OCI-LY3 (cell line): ENCODE results near the gene OR5T1.

Experiments
- H2AFZ ChIP-seq: fragments of 200-600, 300-600 bp; shearing (Covaris generic); 2 replicates; pipeline ENCODE4 v1.6.0; 2014; ENCODE audit warnings: antibody characterized with exemption, low read depth, low read length
- H3K27ac ChIP-seq: fragments of 200-600, 300-600 bp; sonication (generic); 2 replicates; pipeline ENCODE4 v1.5.1; 2014; ENCODE audit warnings: mild to moderate bottlenecking, low read length, moderate library complexity, mixed read lengths
- H3K27me3 ChIP-seq: fragments of 200-600, 300-600 bp; sonication (generic); 2 replicates; pipeline ENCODE4 v1.6.1; 2014; ENCODE audit warnings: low read depth, low read length, mixed read lengths
- H3K36me3 ChIP-seq: fragments of 200-600, 300-600 bp; sonication (generic); replicated peaks from 2 replicates; pipeline ENCODE3; 2014; ENCODE audit warnings: low read depth, low read length, mixed read lengths
- H3K4me1 ChIP-seq: fragments of 300-600, 200-600 bp; sonication (generic); 2 replicates; pipeline ENCODE4 v1.6.1; 2014; ENCODE audit warnings: low read length, mixed read lengths
- H3K4me2 ChIP-seq: fragments of 200-600, 300-600 bp; sonication (generic); 2 replicates; pipeline ENCODE4 v1.6.1; 2014; ENCODE audit warnings: low read length, mixed read lengths
- H3K4me3 ChIP-seq: fragments of 300-600, 200-600 bp; sonication (generic); 2 replicates; pipeline ENCODE4 v1.5.1; 2014; ENCODE audit warnings: antibody characterized with exemption, mild to moderate bottlenecking, low read length, moderate library complexity
- H3K79me2 ChIP-seq: fragments of 300-600, 200-600 bp; shearing (Covaris generic); 2 replicates; pipeline ENCODE4 v1.6.1; 2014; ENCODE audit warnings: mild to moderate bottlenecking, low read length, mixed read lengths
- H3K9ac ChIP-seq: fragments of 300-600, 200-600 bp; shearing (Covaris generic); 2 replicates; pipeline ENCODE4 v1.6.0; 2014; ENCODE audit warnings: mild to moderate bottlenecking, low read length, moderate library complexity
- H3K9me3 ChIP-seq: fragments of 200-600, 300-600 bp; shearing (Covaris generic); 2 replicates; pipeline ENCODE4 v1.6.1; 2014; ENCODE audit warnings: low read length, mixed read lengths; ENCODE audit not compliant: insufficient read depth
- H4K20me1 ChIP-seq: fragments of 200-600, 300-600 bp; sonication (generic); 2 replicates; pipeline ENCODE4 v1.6.1; 2016; ENCODE audit warnings: low read length, mixed read lengths; ENCODE audit not compliant: insufficient read depth
- CTCF ChIP-seq: fragments of 200-600, 300-600 bp; sonication (generic); IDR thresholded peaks from 2 replicates; pipeline ENCODE4 v1.5.1; 2014; ENCODE audit warnings: antibody characterized with exemption, low read length, low read depth
- EZH2phosphoT487 ChIP-seq: fragments of 200-600 bp; shearing (Covaris generic); IDR thresholded peaks from 2 replicates; pipeline ENCODE4 v1.6.1; 2018; ENCODE audit warnings: antibody characterized with exemption, mixed run types, low read depth

The OR5T1 gene

DNA sequence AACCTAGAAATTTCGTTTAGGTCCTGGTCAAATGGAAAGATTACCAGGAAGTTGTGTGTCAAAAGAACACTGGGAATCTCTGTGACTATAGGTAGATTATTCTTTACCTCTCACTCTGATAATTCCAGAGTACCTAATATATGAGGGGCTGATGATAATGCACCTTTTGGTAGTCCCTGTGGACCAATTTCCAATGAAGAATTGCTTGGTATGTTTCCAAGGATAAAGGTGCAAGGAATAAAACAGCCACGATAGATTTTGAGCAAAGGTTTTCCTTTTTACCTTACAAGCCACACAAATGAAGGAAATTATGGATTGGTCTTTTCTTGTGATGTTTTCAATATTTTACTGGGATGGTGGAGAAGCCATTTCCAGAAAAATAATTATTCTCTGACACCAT, 18.2 kb downstream of the OR5T1 start, which contains the start of gene OR8H1:
OR8H1 (minus strand) TSS at position 101 of the 400 bp plus-strand sequence. CDS start 1,192 bp downstream, outside the sequence.
- no peaks in the 10 kb centered on the region for H3K79me2 ChIP-seq
- no peaks in the 10 kb centered on the region for H3K36me3 ChIP-seq
- no peaks in the 10 kb centered on the region for H3K27me3 ChIP-seq
- no peaks in the 10 kb centered on the region for H3K9me3 ChIP-seq
- no peak within 1 kb of the TSS for H3K27ac ChIP-seq
- H3K4me3 ChIP-seq, result no peak within 1 kb of the TSS
- no peak within 1 kb of the TSS for H3K9ac ChIP-seq
- no peaks in the 10 kb centered on the region for H3K4me1 ChIP-seq
- H4K20me1 ChIP-seq, result no peaks in the 10 kb centered on the region
- H2AFZ ChIP-seq, result no peak within 1 kb of the TSS
- no peak within 1 kb of the TSS for H3K4me2 ChIP-seq
- TF ChIP-seq EZH2phosphoT487 (no peak), CTCF (no peak)

DNA sequence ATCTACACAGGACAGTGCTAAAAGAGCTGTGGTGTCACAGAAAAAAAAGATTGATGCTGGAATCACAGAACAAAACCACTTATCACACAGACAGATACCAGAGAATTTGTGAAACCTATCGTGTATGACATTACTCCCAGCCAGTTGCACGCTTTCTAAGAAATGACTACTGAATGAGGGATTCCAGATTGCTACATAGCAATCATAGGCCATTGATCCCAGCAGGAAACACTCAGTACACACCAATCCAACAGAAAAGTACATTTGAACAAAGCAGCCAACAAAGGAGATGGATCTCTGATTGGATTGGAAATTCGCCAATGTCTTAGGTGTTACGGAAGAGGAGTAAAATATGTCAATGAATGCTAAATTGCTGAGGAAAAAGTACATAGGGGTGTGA, 22.9 kb downstream of the OR5T1 start:
- H3K4me1 ChIP-seq, result no peaks in the 10 kb centered on the region
- no peak overlapping the region for H3K4me2 ChIP-seq
- no peaks in the 10 kb centered on the region for H4K20me1 ChIP-seq
- H3K27ac ChIP-seq, result no peak overlapping the region
- H3K9me3 ChIP-seq, result no peaks in the 10 kb centered on the region
- no peaks in the 10 kb centered on the region for H3K27me3 ChIP-seq
- H3K79me2 ChIP-seq, result no peaks in the 10 kb centered on the region
- H3K36me3 ChIP-seq, result no peaks in the 10 kb centered on the region
- no peak overlapping the region for H3K4me3 ChIP-seq
- no peak overlapping the region for H2AFZ ChIP-seq
- no peak overlapping the region for H3K9ac ChIP-seq
- TF ChIP-seq CTCF, result no peak
- no peak for TF ChIP-seq EZH2phosphoT487

GRCh38 chr11:56307836-56308235, 33.9 kb downstream of the OR5T1 start:
- no peaks in the 10 kb centered on the region for H3K27me3 ChIP-seq
- H4K20me1 ChIP-seq, result no peaks in the 10 kb centered on the region
- no peak for TF ChIP-seq CTCF
- H2AFZ ChIP-seq, result no peak overlapping the region
- H3K4me1 ChIP-seq, result no peaks in the 10 kb centered on the region
- no peak overlapping the region for H3K4me2 ChIP-seq
- no peak overlapping the region for H3K27ac ChIP-seq
- no peaks in the 10 kb centered on the region for H3K9me3 ChIP-seq
- H3K9ac ChIP-seq, result no peak overlapping the region
- no peak overlapping the region for H3K4me3 ChIP-seq
- no peaks in the 10 kb centered on the region for H3K36me3 ChIP-seq
- H3K79me2 ChIP-seq, result no peaks in the 10 kb centered on the region

DNA sequence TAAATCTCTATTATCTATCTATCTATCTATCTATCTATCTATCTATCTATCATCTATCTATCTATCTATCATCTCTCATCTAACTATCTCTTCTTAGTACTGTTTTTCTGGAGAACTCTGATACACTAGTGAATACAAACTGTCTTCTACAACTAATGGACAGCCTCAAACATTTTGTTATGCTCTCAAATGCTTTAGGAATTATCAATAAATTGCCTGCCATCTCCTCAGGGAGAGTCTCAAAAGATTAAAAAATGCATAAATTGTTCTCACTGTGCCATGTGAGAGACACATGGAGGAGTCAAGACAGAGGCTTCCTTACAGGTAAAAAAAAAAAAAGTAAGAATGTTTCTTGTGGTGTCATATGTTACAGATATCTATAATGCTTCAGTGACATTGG, 40.9 kb downstream of the OR5T1 start, which contains the start of gene OR8K3:
OR8K3 (plus strand) TSS at position 301 of the 400 bp plus-strand sequence. CDS start 3,163 bp downstream, outside the sequence.
- no peak for TF ChIP-seq EZH2phosphoT487
- TF ChIP-seq CTCF, result no peak
- Histone ChIP-seq H4K20me1 (no peaks in the 10 kb centered on the region), H3K9ac (no peak within 1 kb of the TSS), H3K27me3 (no peaks in the 10 kb centered on the region), H3K4me3 (no peak within 1 kb of the TSS), H3K27ac (no peak within 1 kb of the TSS), H3K4me1 (no peaks in the 10 kb centered on the region), H3K9me3 (no peaks in the 10 kb centered on the region), H3K79me2 (no peaks in the 10 kb centered on the region), H3K4me2 (no peak within 1 kb of the TSS), H2AFZ (no peak within 1 kb of the TSS), H3K36me3 (no peaks in the 10 kb centered on the region)
